Naive thymus-derived CD4-positive, alpha-beta T cell (primary cell): ENCODE data around the gene AKAP17A. TPM values are rescaled to one million over a fixed set of nuclear protein-coding genes. Genes with fewer than 3 reads are reported as not detected.
"Not testable (repeated sequence)": the region's sequence is repeated elsewhere in the genome, so short reads cannot be mapped to it uniquely, and the experiment has no call there.

Experiments
- ATAC-seq: fragments of 150-1000 bp; cut with Tn5 transposase; 2 replicates; pipeline ENCODE4 v1.10.0; 2021; ENCODE audit warnings: mild to moderate bottlenecking, moderate library complexity
- CTCF ChIA-PET: fragments of 350-600 bp; sonication (Branson Sonifier 250); formaldehyde crosslinking; loops from one replicate; lab custom pipeline; 2021; ENCODE audit warnings: antibody characterized with exemption; lab: Charles Lee
- POLR2A ChIA-PET: fragments of 350-600 bp; sonication (Branson Sonifier 250); formaldehyde crosslinking; loops from one replicate; lab custom pipeline; 2021; ENCODE audit warnings: antibody characterized with exemption, inconsistent platforms; lab: Charles Lee
- DNase-seq, 9 donors: peaks; one replicate each; pipeline versions ENCODE4 v3.0.0 to v3.0.0-alpha.2; 2020 to 2022; ENCODE audit warnings: mixed read lengths in 1 of 9
- H3K27ac ChIP-seq: one replicate; pipeline ENCODE4 v1.7.0; 2013; ENCODE audit warnings: mild to moderate bottlenecking, low read depth, low read length, moderate library complexity
- H3K27me3 ChIP-seq, 2 donors: one replicate each; pipeline ENCODE4 v1.7.0; 2013; ENCODE audit warnings: low read length in 2 of 2, mild to moderate bottlenecking in 2 of 2, moderate library complexity in 2 of 2; ENCODE audit not compliant: control insufficient read depth in 2 of 2, insufficient read depth in 2 of 2
- H3K36me3 ChIP-seq, 3 experiments: 1 replicate in 2 of 3; 2 replicates in 1 of 3; pipeline ENCODE4 v1.7.0; 2013; ENCODE audit warnings: low read length in 3 of 3, mild to moderate bottlenecking in 3 of 3, moderate library complexity in 1 of 3; ENCODE audit not compliant: insufficient read depth in 3 of 3, control insufficient read depth in 2 of 3
- H3K4me1 ChIP-seq, 2 donors: one replicate each; pipeline ENCODE4 v1.7.0; 2013; ENCODE audit warnings: low read length in 2 of 2, mild to moderate bottlenecking in 2 of 2, moderate library complexity in 1 of 2; ENCODE audit not compliant: control insufficient read depth in 2 of 2, insufficient read depth in 2 of 2
- H3K4me3 ChIP-seq: 2 replicates; pipeline ENCODE4 v1.7.0; 2013; ENCODE audit warnings: mild to moderate bottlenecking, low read length
- H3K9me3 ChIP-seq, 3 experiments: 1 replicate in 2 of 3; 2 replicates in 1 of 3; pipeline ENCODE4 v1.7.0; 2013; ENCODE audit warnings: low read length in 3 of 3; ENCODE audit not compliant: control insufficient read depth in 2 of 3
- H3K27ac Mint-ChIP-seq, 9 donors: one replicate each; pipeline ENCODE4 v1.8.0; 2020 to 2022; ENCODE audit warnings: mixed read lengths in 9 of 9, mild to moderate bottlenecking in 8 of 9, moderate library complexity in 5 of 9, inconsistent platforms in 2 of 9
- H3K27me3 Mint-ChIP-seq, 5 donors: one replicate each; pipeline ENCODE4 v1.8.0; 2021 to 2022; ENCODE audit warnings: mixed read lengths in 5 of 5, mild to moderate bottlenecking in 1 of 5
- H3K36me3 Mint-ChIP-seq, 5 donors: one replicate each; pipeline ENCODE4 v1.8.0; 2020 to 2022; ENCODE audit warnings: mixed read lengths in 5 of 5, mild to moderate bottlenecking in 3 of 5, inconsistent platforms in 1 of 5
- H3K4me1 Mint-ChIP-seq, 7 donors: one replicate each; pipeline ENCODE4 v1.8.0; 2020 to 2022; ENCODE audit warnings: mixed read lengths in 7 of 7, mild to moderate bottlenecking in 3 of 7, inconsistent platforms in 1 of 7
- H3K4me3 Mint-ChIP-seq, 10 donors: one replicate each; pipeline ENCODE4 v1.8.0; 2020 to 2022; ENCODE audit warnings: mild to moderate bottlenecking in 10 of 10, mixed read lengths in 10 of 10, moderate library complexity in 6 of 10, inconsistent platforms in 2 of 10
- H3K9me3 Mint-ChIP-seq, 11 donors: one replicate each; pipeline ENCODE4 v1.8.0; 2020 to 2022; ENCODE audit warnings: mixed read lengths in 11 of 11, mild to moderate bottlenecking in 4 of 11, inconsistent platforms in 1 of 11, moderate library complexity in 1 of 11
- intact Hi-C, 2 donors: fragments of 100-400 bp; cut with micrococcal nuclease; formaldehyde crosslinking; loops; one replicate each; pipeline ENCODE4 v1.15.1; 2023
- polyA plus RNA-seq, 2 donors: library from polyadenylated mRNA; unstranded; fragments of 300-500 nt; fragmentation: Illumina TruSeq; gene quantifications; one replicate each; pipeline ENCODE4 v1.2.3, GENCODE V29; 2021
- total RNA-seq, 6 experiments: library from RNA in 5 of 6; stranded (reverse) in 5 of 6; gene quantifications; 1 replicate in 5 of 6; 2 replicates in 1 of 6; pipeline ENCODE4 v1.2.3 and lab custom pipeline; 2021 to 2026

AKAP17A gene
- total and polyA plus RNA-seq, 7 experiments from 2014 or later, result 19.2 to 165 (median 119) TPM

GRCh38 chrX:1564750-1565683, 26.4 kb upstream of the AKAP17A start:
- Histone ChIP-seq H3K27me3 (no peaks in the 10 kb centered on the region), H3K9me3 (no peaks in the 10 kb centered on the region), H3K4me1 (peaks cover 27 to 42% of the 10 kb centered on the region in 2 donors), H3K36me3 (no peaks in the 10 kb centered on the region), H3K4me3 (no peak overlapping the region), H3K27ac (no peak overlapping the region)
- DNase-seq (no peak), ATAC-seq (no peak)
- intact Hi-C loops, result loop anchor here in 1 of 2 donors (1.0 kb wide), 1 partner anchor 10 kb away; no protein-coding TSS in a partner anchor
- ChIA-PET CTCF (no interaction called here), POLR2A (no interaction called here)
- Mint-ChIP-seq H3K27me3 (peaks cover 0 to 12% (median 0%) of the 10 kb centered on the region in 5 donors), H3K9me3 (peaks cover 0 to 4% (median 2%) of the 10 kb centered on the region in 11 donors), H3K4me1 (peaks cover 33 to 73% (median 66%) of the 10 kb centered on the region in 7 donors), H3K4me3 (peak overlapping the region in 4 of 10 donors; percentile 18 to 51 (median 33)), H3K27ac (peak overlapping the region in 5 of 9 donors; percentile 24 to 86 (median 52)), H3K36me3 (peaks cover 0 to 3% (median 0%) of the 10 kb centered on the region in 5 donors)

GRCh38 chrX:1574181-1574580, 17.2 kb upstream of the AKAP17A start:
- H3K36me3 ChIP-seq, H3K27me3 ChIP-seq, ATAC-seq, H3K4me3 Mint-ChIP-seq, H3K27ac ChIP-seq, H3K9me3 ChIP-seq, H3K9me3 Mint-ChIP-seq, DNase-seq, H3K36me3 Mint-ChIP-seq, H3K27ac Mint-ChIP-seq, CTCF ChIA-PET, H3K4me3 ChIP-seq, H3K27me3 Mint-ChIP-seq, POLR2A ChIA-PET, intact Hi-C loops: not testable (repeated sequence)
- H3K4me1 Mint-ChIP-seq, result peaks cover 18 to 36% (median 20%) of the 10 kb centered on the region in 7 donors
- peaks cover 50 to 53% of the 10 kb centered on the region in 2 donors for H3K4me1 ChIP-seq

- H3K27me3 ChIP-seq, result no peaks in the 10 kb centered on the region
- intact Hi-C loops, result loop anchor here (1.0 to 2.0 kb wide), 4 partner anchors 14 to 39 kb away; partner anchors contain the start of genes AKAP17A (in 1 of the 2) and P2RY8 (in 1 of the 2)
- POLR2A ChIA-PET, result no interaction called here
- H3K9me3 ChIP-seq, result no peaks in the 10 kb centered on the region
- no peaks in the 10 kb centered on the region for H3K27me3 Mint-ChIP-seq
- H3K4me1 ChIP-seq, result peaks cover 38 to 40% of the 10 kb centered on the region in 2 donors
- no peak overlapping the region for H3K4me3 Mint-ChIP-seq
- peaks cover 9 to 35% (median 16%) of the 10 kb centered on the region in 7 donors for H3K4me1 Mint-ChIP-seq
- peak overlapping the region; percentile 44 for H3K27ac ChIP-seq
- no peaks in the 10 kb centered on the region for H3K36me3 ChIP-seq
- no peaks in the 10 kb centered on the region for H3K36me3 Mint-ChIP-seq
- H3K4me3 ChIP-seq, result peak overlapping the region; percentile 29
- peak in 6 of 9 donors; percentile 28 to 56 (median 44) for DNase-seq
- CTCF ChIA-PET, result no interaction called here
- peak; percentile 79 for ATAC-seq
- peaks cover 0 to 2% (median 0%) of the 10 kb centered on the region in 11 donors for H3K9me3 Mint-ChIP-seq
- no peak overlapping the region for H3K27ac Mint-ChIP-seq
Observed at GRCh38 chrX:1576201-1576992, 15.0 kb upstream of the AKAP17A start.

GRCh38 chrX:1577845-1578244, 13.6 kb upstream of the AKAP17A start:
- no peak for ATAC-seq
- H3K27me3 ChIP-seq, result no peaks in the 10 kb centered on the region
- no peak overlapping the region for H3K4me3 ChIP-seq
- H3K27ac ChIP-seq, result peak overlapping the region; percentile 44
- H3K4me3 Mint-ChIP-seq, result no peak overlapping the region
- no peaks in the 10 kb centered on the region for H3K9me3 Mint-ChIP-seq
- H3K4me1 Mint-ChIP-seq, result peaks cover 11 to 29% (median 17%) of the 10 kb centered on the region in 7 donors
- H3K27me3 Mint-ChIP-seq, result no peaks in the 10 kb centered on the region
- H3K4me1 ChIP-seq, result peaks cover 37 to 38% of the 10 kb centered on the region in 2 donors
- DNase-seq, result no peak
- ChIA-PET POLR2A (no interaction called here), CTCF (no interaction called here)
- no peaks in the 10 kb centered on the region for H3K36me3 Mint-ChIP-seq
- no peak overlapping the region for H3K27ac Mint-ChIP-seq
- intact Hi-C loops, result loop anchor here (2.0 kb wide), 2 partner anchors 13 to 15 kb away; partner anchors contain the start of gene AKAP17A (in 1 of the 2)
- no peaks in the 10 kb centered on the region for H3K9me3 ChIP-seq
- H3K36me3 ChIP-seq, result no peaks in the 10 kb centered on the region

DNA sequence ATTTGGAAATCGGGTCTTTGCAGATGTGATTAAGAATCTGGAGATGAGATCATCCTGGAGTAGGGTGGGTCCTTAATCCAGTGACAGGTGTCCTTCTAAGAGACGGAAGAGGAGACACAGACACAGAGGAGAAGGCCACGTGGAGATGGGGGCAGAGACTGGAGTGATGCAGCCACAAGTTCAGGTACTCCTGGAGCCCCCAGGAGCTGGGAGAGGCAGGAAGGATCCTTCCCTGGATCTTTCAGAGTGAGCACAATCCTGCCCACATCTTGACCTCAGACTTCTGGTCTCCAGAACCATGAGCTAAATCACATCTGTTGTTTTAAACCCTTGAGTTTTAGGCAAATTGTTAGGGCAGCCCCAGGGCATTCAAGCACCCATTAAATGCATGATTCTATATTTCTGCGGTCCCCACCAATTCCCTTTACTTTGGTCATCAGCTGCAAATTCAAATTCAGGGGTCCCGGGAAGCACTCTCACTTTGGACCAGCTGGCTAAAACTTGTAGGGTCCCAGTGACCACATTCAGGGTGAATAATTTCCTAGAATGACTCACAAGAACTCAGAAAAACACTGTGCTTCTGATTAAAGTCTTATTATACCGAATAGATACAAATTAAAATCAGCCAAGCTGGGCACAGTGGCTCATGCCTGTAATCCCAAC, 12.8 kb upstream of the AKAP17A start:
- Mint-ChIP-seq H3K9me3 (no peaks in the 10 kb centered on the region), H3K36me3 (no peaks in the 10 kb centered on the region), H3K4me1 (peaks cover 17 to 36% (median 25%) of the 10 kb centered on the region in 7 donors), H3K27me3 (no peaks in the 10 kb centered on the region), H3K27ac (peak overlapping the region in 2 of 9 donors; percentile 7 to 36), H3K4me3 (peak overlapping the region in 2 of 10 donors; percentile 26 to 41)
- H3K4me1 ChIP-seq, result peaks cover 37 to 38% of the 10 kb centered on the region in 2 donors
- no peak overlapping the region for H3K4me3 ChIP-seq
- DNase-seq, result no peak
- CTCF ChIA-PET, result no interaction called here
- H3K9me3 ChIP-seq, result no peaks in the 10 kb centered on the region
- intact Hi-C loops, result no loop called here
- no peaks in the 10 kb centered on the region for H3K27me3 ChIP-seq
- no peak for ATAC-seq
- no peaks in the 10 kb centered on the region for H3K36me3 ChIP-seq
- POLR2A ChIA-PET, result no interaction called here
- H3K27ac ChIP-seq, result peak overlapping the region; percentile 44

- ChIA-PET CTCF (no interaction called here), POLR2A (no interaction called here)
- H3K4me3 ChIP-seq, result no peak overlapping the region
- Mint-ChIP-seq H3K27ac (peak overlapping the region in 7 of 9 donors; percentile 11 to 83 (median 57)), H3K27me3 (no peaks in the 10 kb centered on the region), H3K36me3 (no peaks in the 10 kb centered on the region), H3K9me3 (no peaks in the 10 kb centered on the region), H3K4me1 (peaks cover 17 to 36% (median 28%) of the 10 kb centered on the region in 7 donors), H3K4me3 (peak overlapping the region in 5 of 10 donors; percentile 16 to 60 (median 50))
- no peaks in the 10 kb centered on the region for H3K9me3 ChIP-seq
- no peaks in the 10 kb centered on the region for H3K27me3 ChIP-seq
- H3K27ac ChIP-seq, result no peak overlapping the region
- ATAC-seq, result peak; percentile 89
- no peaks in the 10 kb centered on the region for H3K36me3 ChIP-seq
- H3K4me1 ChIP-seq, result peaks cover 31 to 34% of the 10 kb centered on the region in 2 donors
- intact Hi-C loops, result loop anchor here (1.0 kb wide), 3 partner anchors 26 to 127 kb away; partner anchors contain the start of gene P2RY8 (in 2 of the 2)
- DNase-seq, result peak; percentile 42 to 75 (median 67)
Observed at GRCh38 chrX:1581132-1581531, 10.3 kb upstream of the AKAP17A start.
